Putamen (tissue), 1 donor: ENCODE results near the gene TXNL4A.
A peak's percentile ranks its signal among the peaks of the same experiment; 100 is the strongest.
"Not testable (repeated sequence)": the region's sequence is repeated elsewhere in the genome, so short reads cannot be mapped to it uniquely, and the experiment has no call there.

Source experiments
- DNase-seq: peaks from one replicate; pipeline ENCODE4 v3.0.0-alpha.2; 2016; ENCODE audit warnings: low spot score

TXNL4A gene, protein sequence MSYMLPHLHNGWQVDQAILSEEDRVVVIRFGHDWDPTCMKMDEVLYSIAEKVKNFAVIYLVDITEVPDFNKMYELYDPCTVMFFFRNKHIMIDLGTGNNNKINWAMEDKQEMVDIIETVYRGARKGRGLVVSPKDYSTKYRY

GRCh38 chr18:79988451-79989194, at the start of gene TXNL4A:
TSS of gene TXNL4A (minus strand) at chr18:79988563. CDS start at chr18:79988392, 171 bp downstream.
- DNase-seq: peak; percentile 90

- DNase-seq: no peak
Observed at GRCh38 chr18:80037300-80037699, 48.9 kb upstream of the TXNL4A start.

GRCh38 chr18:80035997-80036396, 47.6 kb upstream of the TXNL4A start:
- no peak for DNase-seq

DNA sequence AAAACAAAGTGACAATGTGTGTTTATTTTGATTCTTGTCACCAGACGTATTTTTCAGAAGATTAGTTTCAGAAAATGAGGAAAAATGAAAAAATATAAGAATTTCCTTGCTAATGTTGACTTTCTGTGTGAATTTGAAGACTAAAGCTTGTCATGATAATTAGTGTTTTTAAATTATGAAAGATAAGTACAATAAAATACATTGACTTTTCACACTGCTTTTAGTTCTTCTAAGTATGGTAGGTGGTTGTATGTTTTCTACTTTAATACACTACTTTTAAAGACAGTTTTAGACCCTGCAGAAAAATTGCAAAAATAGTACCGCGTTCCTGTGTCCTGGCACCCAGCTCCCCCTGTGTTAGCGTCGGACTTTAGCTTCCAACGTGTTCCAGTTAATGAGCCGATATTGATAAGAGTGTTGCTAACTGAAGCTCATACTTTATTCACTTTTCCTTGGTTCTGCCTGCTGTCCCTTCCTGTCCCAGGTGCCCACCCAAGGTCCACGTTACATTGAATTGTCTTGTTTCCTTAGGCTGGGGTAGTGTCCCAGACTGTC, 46.6 kb upstream of the TXNL4A start:
- no peak for DNase-seq

DNA sequence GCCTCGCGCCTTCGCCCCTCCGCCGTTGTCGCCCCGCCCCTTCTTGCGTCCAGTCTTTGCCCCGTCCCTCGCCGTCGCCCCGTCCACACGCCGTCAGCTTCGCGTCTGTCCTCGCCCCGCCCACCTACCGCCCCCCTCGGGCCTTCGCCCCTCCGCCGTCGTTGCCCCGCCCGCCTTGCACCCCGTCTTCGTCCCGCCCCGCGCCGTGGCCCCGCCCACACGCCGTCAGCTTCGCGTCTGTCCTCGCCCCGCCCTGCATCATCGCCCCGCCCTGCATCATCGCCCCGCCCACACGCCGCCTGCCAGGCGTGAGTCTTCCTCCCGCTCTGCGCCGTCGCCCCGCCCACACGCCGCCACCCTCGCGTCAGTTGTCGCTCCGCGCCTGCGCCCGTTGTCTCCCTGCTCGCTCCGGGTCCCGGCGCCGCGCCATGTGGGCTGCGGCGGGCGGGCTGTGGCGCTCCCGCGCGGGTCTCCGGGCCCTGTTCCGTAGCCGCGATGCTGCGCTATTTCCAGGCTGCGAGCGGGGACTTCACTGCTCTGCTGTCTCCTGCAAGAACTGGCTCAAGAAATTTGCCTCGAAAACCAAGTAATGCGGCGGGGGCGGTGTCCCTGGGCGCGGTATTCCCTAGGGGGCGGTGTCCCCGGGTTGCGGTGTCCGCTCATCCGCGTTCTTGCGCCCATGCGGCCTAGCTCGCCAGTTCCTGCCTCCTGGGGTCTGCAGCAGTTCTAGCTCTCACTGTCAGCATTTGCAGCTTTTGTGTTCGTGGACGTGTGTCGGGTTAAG, 45.9 kb upstream of the TXNL4A start, which contains the start of gene RBFA:
TSS of gene RBFA (plus strand) at position 367 of the 784 bp plus-strand sequence. CDS start at position 429, 62 bp downstream.
- peak; percentile 98 for DNase-seq

GRCh38 chr18:80033181-80034067, 45.1 kb upstream of the TXNL4A start:
- DNase-seq: peak; percentile 76

DNA sequence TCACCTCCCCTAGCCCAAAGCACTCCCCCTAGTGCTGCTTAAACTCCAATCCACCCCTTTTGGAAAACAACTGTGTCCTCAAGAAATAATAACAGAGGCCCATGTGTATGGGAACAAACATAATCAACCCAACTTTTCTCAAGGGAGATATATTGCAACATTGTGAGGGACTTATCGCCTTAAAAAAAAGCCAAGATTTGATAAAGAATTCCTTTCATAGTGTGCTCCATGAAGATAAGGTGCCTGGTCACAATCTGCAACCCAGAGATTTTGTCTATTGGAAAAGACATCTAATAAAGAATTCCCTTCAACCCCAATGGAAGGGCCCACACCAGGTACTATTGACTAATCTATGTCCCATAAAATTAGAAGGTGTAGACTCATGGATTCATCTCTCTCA, 41.3 kb upstream of the TXNL4A start:
- DNase-seq: no peak

DNA sequence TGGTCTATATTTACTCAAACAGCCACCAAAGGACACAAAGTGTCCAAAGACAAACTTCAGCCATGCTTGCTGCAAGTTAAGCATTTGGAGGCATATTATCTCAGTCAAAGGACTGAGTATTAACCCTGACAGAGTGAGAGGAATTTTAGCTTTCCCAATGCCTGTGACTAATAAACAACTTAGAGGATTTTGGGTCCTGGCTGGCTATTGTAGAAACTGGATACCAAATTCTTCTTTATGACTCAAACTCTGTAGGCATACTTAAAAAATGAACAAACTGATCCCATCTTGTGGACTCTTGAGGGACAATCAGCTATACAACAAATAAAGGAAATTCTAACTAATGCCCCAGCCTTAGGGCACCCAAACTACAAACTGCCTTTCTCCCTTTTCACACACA, 39.4 kb upstream of the TXNL4A start:
- not testable (repeated sequence) for DNase-seq

DNA sequence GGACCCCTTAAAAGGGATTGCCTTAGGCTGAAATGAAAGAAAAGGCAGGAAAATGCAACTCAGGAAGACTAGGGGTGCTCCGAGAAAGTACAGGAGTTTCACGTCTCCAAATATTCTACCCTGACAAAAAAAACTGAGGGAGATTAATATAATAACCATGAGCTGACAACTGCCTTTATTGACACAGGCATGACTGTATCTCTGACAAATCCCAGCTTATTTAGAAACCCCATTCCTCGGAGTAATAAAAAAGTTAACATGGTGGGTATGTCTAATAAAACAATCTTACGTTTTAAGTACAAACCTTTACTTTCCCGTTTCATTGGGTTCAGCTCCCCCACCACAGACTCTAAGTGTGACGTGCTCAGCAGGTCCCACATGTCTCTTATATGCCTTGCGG, 38.0 kb upstream of the TXNL4A start:
- no peak for DNase-seq

DNA sequence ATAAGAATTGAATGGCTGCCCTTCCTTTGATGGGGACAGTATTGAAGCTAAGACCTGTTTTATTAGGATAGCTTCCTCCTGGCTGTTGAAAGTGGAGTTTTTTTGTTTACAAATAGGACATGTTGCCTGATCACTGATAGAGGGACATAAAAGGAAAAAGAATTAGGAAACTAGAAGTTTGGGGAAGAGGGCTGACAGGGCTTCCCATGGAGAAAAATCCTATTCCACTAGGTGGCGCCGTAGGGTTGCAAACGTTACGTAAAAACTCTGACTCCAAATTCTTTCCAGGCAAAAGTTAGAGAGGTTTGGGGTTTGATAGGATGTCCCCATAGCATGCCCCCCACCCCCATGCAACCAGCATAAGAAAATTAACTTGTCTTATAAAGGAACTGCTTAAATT, 34.8 kb upstream of the TXNL4A start:
- no peak for DNase-seq

DNA sequence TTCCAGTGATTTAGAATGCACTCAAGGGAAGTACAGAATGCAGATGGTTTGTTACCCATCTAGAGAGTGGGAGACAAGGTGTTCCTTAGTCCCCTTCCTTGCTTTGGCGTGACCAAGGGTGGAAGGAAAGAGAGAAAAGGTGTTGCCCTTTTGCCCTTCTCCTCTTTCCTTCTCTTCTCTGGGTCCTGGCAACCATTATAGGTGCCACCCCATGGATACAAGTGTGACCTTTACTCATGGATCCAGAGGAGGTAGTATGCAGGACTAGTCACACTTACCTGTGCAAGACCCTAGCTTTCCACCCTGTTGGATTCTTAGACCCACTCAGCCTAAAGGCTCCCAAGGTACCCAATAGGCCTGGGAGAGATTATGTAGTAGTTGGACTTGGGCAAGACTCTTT, 34.2 kb upstream of the TXNL4A start:
- DNase-seq: no peak

GRCh38 chr18:80012714-80013113, 24.4 kb upstream of the TXNL4A start:
- DNase-seq: no peak

- DNase-seq: not testable (repeated sequence)
Observed at GRCh38 chr18:80011496-80012137, 23.3 kb upstream of the TXNL4A start.

DNA sequence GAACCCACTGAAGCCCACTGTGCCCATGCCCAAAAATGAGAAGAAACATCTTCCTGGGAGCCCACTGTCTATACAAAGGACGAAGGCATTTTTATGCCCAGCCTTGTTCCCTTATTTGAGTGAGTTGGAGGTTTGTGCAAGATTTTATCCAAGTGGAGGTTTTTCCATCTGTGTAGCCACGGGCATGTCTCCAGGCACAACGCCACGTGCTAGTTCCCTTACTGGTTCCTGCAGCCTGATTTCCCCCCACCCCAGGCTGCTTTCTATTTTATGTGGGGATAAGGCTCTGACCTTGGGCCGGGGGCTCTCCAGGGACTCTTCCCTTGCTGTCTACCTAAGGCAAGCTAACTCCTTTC, 22.2 kb upstream of the TXNL4A start:
- no peak for DNase-seq

DNA sequence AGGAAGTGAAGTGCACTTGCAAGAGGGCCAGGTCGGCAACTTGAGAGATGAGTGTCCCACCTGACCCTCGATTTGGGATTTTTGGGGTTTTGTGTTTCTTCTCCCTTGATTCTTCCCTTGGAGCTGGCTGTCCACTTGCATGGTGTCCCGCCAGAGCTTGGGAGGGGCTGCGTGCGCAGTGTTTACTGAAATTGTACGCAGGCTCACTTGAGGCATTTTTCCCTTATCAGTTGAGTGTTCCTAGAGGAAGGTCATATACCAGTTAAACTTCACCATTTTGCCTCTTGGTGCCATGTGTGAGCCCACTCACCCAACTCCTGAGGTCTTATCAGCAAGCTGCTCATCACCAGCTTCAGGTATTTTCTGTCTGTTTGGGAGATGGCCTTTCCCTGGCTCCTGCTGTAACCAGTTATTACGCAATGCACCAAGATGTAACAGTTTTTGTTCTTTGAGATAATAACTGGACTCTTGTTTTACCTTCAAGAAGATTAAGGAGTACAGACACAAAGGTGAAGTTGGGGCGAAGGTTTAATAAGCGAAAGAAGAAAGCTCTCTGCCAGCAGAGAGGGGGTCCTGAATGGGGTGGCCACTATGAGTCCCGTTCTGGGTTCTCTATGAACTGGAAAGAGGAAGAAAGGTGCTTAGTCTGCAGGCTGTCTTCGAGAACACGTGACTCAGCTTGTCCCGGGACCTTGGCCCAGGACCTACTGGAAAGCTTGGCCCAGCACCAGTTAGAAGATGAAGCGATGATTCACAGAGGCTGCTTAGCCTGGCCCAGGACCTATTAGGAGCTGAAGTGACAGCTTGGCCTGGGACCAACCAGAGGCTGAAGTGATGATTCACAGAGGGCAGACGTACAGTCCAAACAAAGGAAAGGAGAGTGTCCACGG, 21.5 kb upstream of the TXNL4A start:
- no peak for DNase-seq

DNA sequence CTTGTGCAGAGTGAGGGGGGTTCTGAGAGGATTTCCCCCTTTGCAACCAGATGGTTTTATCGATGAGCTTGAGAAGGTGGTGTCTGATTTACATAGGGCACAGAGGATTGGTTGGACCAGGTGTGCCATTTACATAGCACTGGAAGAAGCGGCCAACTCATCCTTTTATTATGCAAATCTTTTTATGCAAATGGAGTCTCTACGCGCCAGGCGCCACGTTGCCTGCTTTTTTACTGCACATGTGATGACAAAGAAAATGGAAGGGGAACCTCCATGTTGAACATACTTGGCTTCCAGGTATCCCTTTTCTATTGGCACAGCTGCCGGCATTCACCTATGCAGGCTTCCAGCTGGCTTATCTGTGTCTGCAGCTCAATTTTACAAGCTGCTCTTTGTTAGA, 18.4 kb upstream of the TXNL4A start:
- no peak for DNase-seq

- DNase-seq: no peak
Observed at GRCh38 chr18:80004600-80005342, 16.4 kb upstream of the TXNL4A start.

DNA sequence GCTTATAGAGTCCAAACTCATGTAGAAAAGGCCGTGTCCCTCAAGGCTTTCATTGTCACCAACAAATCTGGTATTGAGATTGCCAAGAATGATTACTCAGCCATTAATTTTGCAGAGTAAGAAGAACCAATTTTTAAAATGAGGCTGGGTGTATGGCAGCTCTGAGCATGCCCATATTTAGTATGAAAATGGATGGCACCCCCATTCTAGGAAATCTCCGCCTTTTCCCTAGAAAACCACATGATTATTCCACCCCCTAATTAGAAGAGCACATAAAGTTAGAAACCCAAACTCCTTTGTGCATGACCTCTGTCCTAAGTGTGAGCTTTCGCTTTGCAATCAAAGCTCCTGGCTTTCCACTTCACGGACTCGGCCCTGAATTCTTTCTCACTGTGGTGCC, 14.1 kb upstream of the TXNL4A start:
- DNase-seq: no peak

DNA sequence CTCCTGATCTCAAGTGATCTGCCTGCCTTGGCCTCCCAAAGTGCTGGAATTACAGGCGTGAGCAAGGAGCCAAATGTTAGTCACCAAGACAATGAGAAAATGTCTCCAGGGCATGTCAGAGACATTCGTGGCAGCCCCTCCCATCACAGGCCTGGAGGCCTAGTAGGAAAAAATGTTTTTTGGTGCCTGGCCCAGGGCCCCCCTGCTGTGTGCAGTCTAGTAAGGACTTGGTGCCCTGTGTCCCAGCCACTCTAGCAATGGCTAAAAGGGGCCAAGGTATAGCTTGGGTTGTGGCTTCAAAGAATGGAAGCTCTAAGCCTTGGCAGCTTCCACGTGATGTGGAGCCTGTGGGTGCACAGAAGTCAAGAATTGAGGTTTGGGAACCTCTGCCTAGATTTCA, 12.5 kb upstream of the TXNL4A start:
- DNase-seq: no peak
